HepG2 (cell line): ENCODE measurements around the gene RPRD2.

Experiments
- BCL6 ChIP-seq: IDR thresholded peaks from 2 replicates; pipeline ENCODE4 v1.6.1; 2016; ENCODE audit warnings: missing genetic modification reagents, missing compliant biosample characterization
- ELK4 ChIP-seq: sonication (generic); formaldehyde crosslinking; IDR thresholded peaks from 2 replicates; pipeline ENCODE4 v1.9.0; 2021; ENCODE audit warnings: missing genetic modification reagents, borderline replicate concordance
- MBNL3 ChIP-seq: fragments of 250-450 bp; sonication (Bioruptor Pico); conservative IDR thresholded peaks from 2 replicates; pipeline ENCODE4 v1.8.0; 2022; ENCODE audit warnings: mild to moderate bottlenecking, inconsistent platforms
- POLR2A ChIP-seq, 2 experiments: IDR thresholded peaks; 2 replicates each; pipeline ENCODE4 v1.6.1; 2011; ENCODE audit warnings: low read depth in 2 of 2, low read length in 2 of 2, mild to moderate bottlenecking in 1 of 2, moderate library complexity in 1 of 2; ENCODE audit not compliant: insufficient read depth in 1 of 2
- ZBTB10 ChIP-seq: sonication (generic); formaldehyde crosslinking; IDR thresholded peaks from 2 replicates; pipeline ENCODE4 v1.4.0; 2020; ENCODE audit warnings: missing genetic modification reagents, borderline replicate concordance
- ZFP62 ChIP-seq: sonication (generic); formaldehyde crosslinking; IDR thresholded peaks from 2 replicates; pipeline ENCODE4 v1.4.0; 2020; ENCODE audit warnings: missing genetic modification reagents

GRCh38 chr1:150521196-150521968 lies 157.4 kb downstream of the RPRD2 start:
- TF ChIP-seq MBNL3 (CRISPR knock-in tag) = no peak
- no peak for TF ChIP-seq ZBTB10
- no peak for TF ChIP-seq BCL6 (CRISPR knock-in tag)
- TF ChIP-seq ELK4 (CRISPR knock-in tag) = no peak
- no peak for TF ChIP-seq ZFP62 (CRISPR knock-in tag)
- TF ChIP-seq POLR2A (IDR thresholded peaks at IDR 0.05; ENCODE audit: insufficient read depth in 1 of 2, low read depth in 2 of 2, low read length in 2 of 2) = no peak
